HEK293 (cell line): Measurements from ENCODE around the gene UBE2E1.
A peak's percentile ranks its signal among the peaks of the same experiment; 100 is the strongest.

Experiments
- CTCF ChIA-PET: fragments of 350-600 bp; formaldehyde crosslinking; extraction: SDS; loops from one replicate; lab custom pipeline; 2021; ENCODE audit warnings: antibody characterized with exemption; lab: Yijun Ruan, JAX
- POLR2A ChIA-PET: fragments of 300-600 bp; formaldehyde crosslinking; extraction: SDS; loops from one replicate; lab custom pipeline; 2020; ENCODE audit warnings: antibody characterized with exemption, inconsistent platforms; lab: Yijun Ruan, JAX
- H3K27ac ChIP-seq: fragments of 200-500 bp; sonication (Bioruptor generic); 2 replicates; pipeline ENCODE4 v1.5.1; 2014; ENCODE audit warnings: low read depth, low read length, control low read depth, inconsistent platforms; ENCODE audit errors: extremely low read depth
- H3K36me3 ChIP-seq, 2 experiments: fragments of 200-500 bp in 1 of 2; sonication (Bioruptor generic) in 1 of 2; 1 replicate in 1 of 2; 2 replicates in 1 of 2; pipeline ENCODE4 v1.5.1; 2014 to 2017; ENCODE audit warnings: inconsistent platforms in 2 of 2, low read length in 2 of 2; ENCODE audit not compliant: control insufficient read depth in 2 of 2, insufficient read depth in 1 of 2
- H3K4me1 ChIP-seq: fragments of 200-500 bp; sonication (Bioruptor generic); 2 replicates; pipeline ENCODE4 v1.5.1; 2014; ENCODE audit warnings: mild to moderate bottlenecking, low read length, inconsistent platforms; ENCODE audit not compliant: control insufficient read depth, insufficient read depth
- H3K4me3 ChIP-seq: 2 replicates; pipeline ENCODE4 v1.5.1; 2011; ENCODE audit warnings: low read depth, mild to moderate bottlenecking, control low read depth, low read length, moderate library complexity
- H3K9me3 ChIP-seq: fragments of 200-500 bp; sonication (Bioruptor generic); 2 replicates; pipeline ENCODE4 v1.5.1; 2014; ENCODE audit warnings: low read depth, low read length, inconsistent platforms; ENCODE audit not compliant: control insufficient read depth, insufficient read depth
- CTCF ChIP-seq: fragments of 450-650 bp; formaldehyde crosslinking; IDR thresholded peaks from 2 replicates; pipeline ENCODE4 v1.5.1; 2016; ENCODE audit warnings: missing biosample characterization, missing genetic modification characterization
- EGR2 ChIP-seq: fragments of 450-650 bp; formaldehyde crosslinking; IDR thresholded peaks from 2 replicates; pipeline ENCODE4 v1.5.1; 2016; ENCODE audit warnings: low read depth, missing biosample characterization, missing genetic modification characterization
- GLIS1 ChIP-seq: fragments of 450-650 bp; formaldehyde crosslinking; IDR thresholded peaks from 2 replicates; pipeline ENCODE4 v1.5.1; 2016; ENCODE audit warnings: missing biosample characterization, missing genetic modification characterization
- HOXD13 ChIP-seq: sonication (generic); formaldehyde crosslinking; IDR thresholded peaks from 2 replicates; pipeline ENCODE4 v1.8.0; 2022; ENCODE audit warnings: missing genetic modification reagents, borderline replicate concordance
- KLF1 ChIP-seq: fragments of 450-650 bp; formaldehyde crosslinking; IDR thresholded peaks from 2 replicates; pipeline ENCODE4 v1.5.1; 2016; ENCODE audit warnings: missing biosample characterization, missing genetic modification characterization
- KLF16 ChIP-seq: fragments of 450-650 bp; formaldehyde crosslinking; IDR thresholded peaks from 2 replicates; pipeline ENCODE4 v1.5.1; 2017; ENCODE audit warnings: missing biosample characterization, missing genetic modification characterization
- OSR2 ChIP-seq: fragments of 450-650 bp; formaldehyde crosslinking; IDR thresholded peaks from 2 replicates; pipeline ENCODE4 v1.5.1; 2016; ENCODE audit warnings: missing biosample characterization, missing genetic modification characterization
- ZBTB20 ChIP-seq: fragments of 450-650 bp; formaldehyde crosslinking; IDR thresholded peaks from 2 replicates; pipeline ENCODE4 v1.5.1; 2016; ENCODE audit warnings: missing biosample characterization, missing genetic modification characterization
- ZBTB7A ChIP-seq: fragments of 450-650 bp; formaldehyde crosslinking; IDR thresholded peaks from 2 replicates; pipeline ENCODE4 v1.5.1; 2016; ENCODE audit warnings: low read depth, missing biosample characterization, missing genetic modification characterization
- ZEB2 ChIP-seq: fragments of 450-650 bp; formaldehyde crosslinking; IDR thresholded peaks from 2 replicates; pipeline ENCODE4 v1.5.1; 2016; ENCODE audit warnings: missing biosample characterization, missing genetic modification characterization
- ZFHX2 ChIP-seq: fragments of 450-650 bp; formaldehyde crosslinking; conservative IDR thresholded peaks from 2 replicates; pipeline ENCODE4 v1.5.1; 2016; ENCODE audit warnings: missing biosample characterization, missing genetic modification characterization
- ZNF202 ChIP-seq: fragments of 450-650 bp; formaldehyde crosslinking; IDR thresholded peaks from 2 replicates; pipeline ENCODE4 v1.5.1; 2016; ENCODE audit warnings: missing biosample characterization, missing genetic modification characterization, borderline replicate concordance
- ZNF341 ChIP-seq: fragments of 450-650 bp; formaldehyde crosslinking; IDR thresholded peaks from 2 replicates; pipeline ENCODE4; 2016; ENCODE audit warnings: low read depth, missing biosample characterization, missing genetic modification characterization
- ZNF404 ChIP-seq: fragments of 450-650 bp; formaldehyde crosslinking; IDR thresholded peaks from 2 replicates; pipeline ENCODE4 v1.5.1; 2017; ENCODE audit warnings: missing biosample characterization, missing genetic modification characterization
- ZNF416 ChIP-seq: fragments of 450-650 bp; formaldehyde crosslinking; IDR thresholded peaks from 2 replicates; pipeline ENCODE4 v1.5.1; 2016; ENCODE audit warnings: missing biosample characterization, missing genetic modification characterization
- ZNF433 ChIP-seq: fragments of 450-650 bp; formaldehyde crosslinking; IDR thresholded peaks from 2 replicates; pipeline ENCODE4 v1.5.1; 2016; ENCODE audit warnings: missing biosample characterization, missing genetic modification characterization, low read depth
- ZNF596 ChIP-seq: fragments of 450-650 bp; IDR thresholded peaks from 2 replicates; pipeline ENCODE4 v1.5.0; 2018; ENCODE audit warnings: missing biosample characterization, mild to moderate bottlenecking, missing genetic modification characterization, moderate library complexity
- ZNF629 ChIP-seq: fragments of 450-650 bp; formaldehyde crosslinking; IDR thresholded peaks from 2 replicates; pipeline ENCODE4 v1.5.1; 2017; ENCODE audit warnings: missing biosample characterization, missing genetic modification characterization
- ZNF639 ChIP-seq: fragments of 450-650 bp; formaldehyde crosslinking; IDR thresholded peaks from 2 replicates; pipeline ENCODE4 v1.5.1; 2016; ENCODE audit warnings: missing biosample characterization, missing genetic modification characterization
- ZNF660 ChIP-seq: fragments of 450-650 bp; IDR thresholded peaks from 2 replicates; pipeline ENCODE4 v1.5.1; 2018; ENCODE audit warnings: missing biosample characterization, mild to moderate bottlenecking, missing genetic modification characterization
- ZNF677 ChIP-seq: fragments of 450-650 bp; IDR thresholded peaks from 2 replicates; pipeline ENCODE4 v1.5.0; 2018; ENCODE audit warnings: missing biosample characterization, mild to moderate bottlenecking, missing genetic modification characterization, moderate library complexity
- ZNF692 ChIP-seq: fragments of 450-650 bp; formaldehyde crosslinking; IDR thresholded peaks from 2 replicates; pipeline ENCODE4 v1.5.1; 2016; ENCODE audit warnings: missing biosample characterization, missing genetic modification characterization
- ZNF777 ChIP-seq: fragments of 450-650 bp; formaldehyde crosslinking; IDR thresholded peaks from 2 replicates; pipeline ENCODE4 v1.5.1; 2017; ENCODE audit warnings: missing biosample characterization, missing genetic modification characterization, borderline replicate concordance
- ZNF837 ChIP-seq: fragments of 450-650 bp; formaldehyde crosslinking; IDR thresholded peaks from 2 replicates; pipeline ENCODE4 v1.5.1; 2016; ENCODE audit warnings: missing biosample characterization, missing genetic modification characterization
- TF ChIP-seq, protein P1 (sequence below): fragments of 450-650 bp; formaldehyde crosslinking; IDR thresholded peaks from 2 replicates; pipeline ENCODE4 v1.5.1; 2016; ENCODE audit warnings: missing biosample characterization, missing genetic modification characterization

Gene UBE2E1

DNA sequence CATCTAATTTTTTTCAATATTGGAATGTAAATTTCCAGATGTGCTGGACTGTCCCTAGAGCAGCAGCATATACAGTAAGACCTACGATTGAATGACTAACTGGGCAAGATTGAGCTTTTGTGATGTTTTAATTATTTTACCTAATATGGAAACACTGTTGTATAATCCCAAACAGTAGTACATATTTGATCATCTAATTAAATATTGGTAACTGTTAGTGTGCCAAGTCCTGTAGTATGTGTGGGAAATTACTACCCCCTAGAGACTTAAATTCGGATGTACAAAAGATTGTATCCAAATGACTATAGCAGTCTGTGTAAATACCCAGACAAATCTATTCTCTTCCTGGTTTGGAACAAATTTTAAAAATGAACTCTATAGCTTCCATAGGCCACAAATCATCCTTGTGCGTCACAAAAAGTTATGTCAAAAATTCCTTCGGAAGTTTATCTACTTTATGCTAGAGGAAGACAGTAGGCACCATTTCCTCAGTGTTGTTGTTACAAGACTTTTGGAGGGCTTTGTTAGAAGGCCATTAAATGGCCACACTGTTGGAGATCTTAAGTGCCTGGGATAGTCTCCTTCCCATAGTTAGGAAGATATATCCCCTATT is 69.5 kb downstream of the UBE2E1 start (continued):
- TF ChIP-seq HOXD13 (CRISPR knock-in tag) (no peak), ZBTB20 (tag by site-specific recombination) (no peak), ZNF777 (tag by site-specific recombination) (no peak), CTCF (tag by site-specific recombination) (no peak), ZNF837 (tag by site-specific recombination) (no peak)
- TF ChIP-seq, all 188 proteins: peak for 0

- Histone ChIP-seq H3K36me3 (peaks cover 0 to 17% of the 10 kb centered on the region in 2 experiments; a peak in 1 of 3 replicates), H3K4me3 (no peak overlapping the region), H3K9me3 (no peaks in the 10 kb centered on the region), H3K27ac (no peak overlapping the region), H3K4me1 (no peaks in the 10 kb centered on the region; the same call in 1 of the 2 replicates)
- CTCF ChIA-PET, result interaction anchor here (0.6 kb wide), 1 partner anchor 1461 kb away, joined by 6 read pairs; no protein-coding TSS in a partner anchor
- no peak for TF ChIP-seq ZEB2 (tag by site-specific recombination)
- POLR2A ChIA-PET, result interaction anchor here (0.6 to 0.7 kb wide), 2 partner anchors 20 to 767 kb away, joined by 3 read pairs; no protein-coding TSS in a partner anchor
Observed at GRCh38 chr3:23876923-23877322, 71.2 kb downstream of the UBE2E1 start.

- H3K36me3 ChIP-seq, result peaks cover 0 to 23% of the 10 kb centered on the region in 2 experiments; a peak in 1 of 3 replicates
- H3K4me1 ChIP-seq, result no peaks in the 10 kb centered on the region; the same call in 1 of the 2 replicates
- no peaks in the 10 kb centered on the region for H3K9me3 ChIP-seq
- POLR2A ChIA-PET, result interaction anchor here (0.7 kb wide), 1 partner anchor 768 kb away, joined by 3 read pairs; no protein-coding TSS in a partner anchor
- CTCF ChIA-PET, result interaction anchor here (0.8 kb wide), 1 partner anchor 12 kb away, joined by 3 read pairs; no protein-coding TSS in a partner anchor
- H3K4me3 ChIP-seq, result no peak overlapping the region
- H3K27ac ChIP-seq, result no peak overlapping the region
- peak; percentile 59 for TF ChIP-seq GLIS1 (tag by site-specific recombination)
- TF ChIP-seq ZNF677, result no peak
- peak; percentile 45; the same call in 1 of the 2 replicates for TF ChIP-seq OSR2 (tag by site-specific recombination)
- TF ChIP-seq, protein P1, sequence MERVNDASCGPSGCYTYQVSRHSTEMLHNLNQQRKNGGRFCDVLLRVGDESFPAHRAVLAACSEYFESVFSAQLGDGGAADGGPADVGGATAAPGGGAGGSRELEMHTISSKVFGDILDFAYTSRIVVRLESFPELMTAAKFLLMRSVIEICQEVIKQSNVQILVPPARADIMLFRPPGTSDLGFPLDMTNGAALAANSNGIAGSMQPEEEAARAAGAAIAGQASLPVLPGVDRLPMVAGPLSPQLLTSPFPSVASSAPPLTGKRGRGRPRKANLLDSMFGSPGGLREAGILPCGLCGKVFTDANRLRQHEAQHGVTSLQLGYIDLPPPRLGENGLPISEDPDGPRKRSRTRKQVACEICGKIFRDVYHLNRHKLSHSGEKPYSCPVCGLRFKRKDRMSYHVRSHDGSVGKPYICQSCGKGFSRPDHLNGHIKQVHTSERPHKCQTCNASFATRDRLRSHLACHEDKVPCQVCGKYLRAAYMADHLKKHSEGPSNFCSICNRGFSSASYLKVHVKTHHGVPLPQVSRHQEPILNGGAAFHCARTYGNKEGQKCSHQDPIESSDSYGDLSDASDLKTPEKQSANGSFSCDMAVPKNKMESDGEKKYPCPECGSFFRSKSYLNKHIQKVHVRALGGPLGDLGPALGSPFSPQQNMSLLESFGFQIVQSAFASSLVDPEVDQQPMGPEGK (tag by site-specific recombination), result peak; percentile 28; the same call in 1 of the 2 replicates
- no peak for TF ChIP-seq ZNF404 (tag by site-specific recombination)
- TF ChIP-seq ZNF433 (tag by site-specific recombination), result no peak
- 0 out of 2 replicates have a peak, but pooled peaks have one; percentile 10 for TF ChIP-seq KLF1 (tag by site-specific recombination)
- TF ChIP-seq KLF16 (tag by site-specific recombination), result no peak
- peak; percentile 83 for TF ChIP-seq EGR2 (tag by site-specific recombination)
- TF ChIP-seq ZNF639 (tag by site-specific recombination), result no peak
- TF ChIP-seq ZFHX2 (tag by site-specific recombination), result peak; percentile 68
- peak; percentile 59 for TF ChIP-seq ZNF341 (tag by site-specific recombination)
- no peak for TF ChIP-seq ZBTB7A
- TF ChIP-seq ZNF660 (tag by site-specific recombination), result 0 out of 2 replicates have a peak, but pooled peaks have one; percentile 25
- TF ChIP-seq ZNF596 (tag by site-specific recombination), result no peak
- TF ChIP-seq ZNF202, result no peak
- 0 out of 2 replicates have a peak, but pooled peaks have one; percentile 24 for TF ChIP-seq ZNF629 (tag by site-specific recombination)
- TF ChIP-seq ZNF416 (tag by site-specific recombination), result no peak
- TF ChIP-seq ZNF692 (tag by site-specific recombination), result peak; percentile 19; the same call in 1 of the 2 replicates
Observed at GRCh38 chr3:23877329-23877980, 71.7 kb downstream of the UBE2E1 start.
